GM10847 (cell line): ENCODE results near the gene SPRTN.

Experiments
- POLR2A ChIP-seq: IDR thresholded peaks from 2 replicates; pipeline ENCODE4 v1.6.1; 2011; ENCODE audit not compliant: insufficient read length; ENCODE audit errors: extremely low read depth

The SPRTN gene

DNA sequence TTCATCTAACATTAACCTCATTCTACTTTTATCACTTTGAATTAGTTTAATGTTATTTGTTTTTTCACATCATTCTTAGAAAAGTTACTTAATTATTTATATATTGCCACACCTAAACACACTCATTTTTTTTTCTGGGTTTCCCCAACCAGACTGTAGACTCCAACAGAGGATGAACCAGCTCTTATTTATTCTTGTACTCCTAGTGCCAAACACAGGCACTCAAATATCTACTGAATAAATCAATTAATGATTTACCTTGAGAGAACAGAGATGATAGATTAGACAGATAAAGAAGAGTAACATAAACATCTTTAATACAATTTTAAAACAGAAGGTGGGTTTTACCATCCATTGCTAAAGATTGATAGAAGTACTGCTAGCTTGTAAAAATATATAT lies 48.4 kb downstream of the SPRTN start:
- TF ChIP-seq POLR2A, result no peak

GRCh38 chr1:231387770-231388669 lies 49.9 kb downstream of the SPRTN start:
- no peak for TF ChIP-seq POLR2A

DNA sequence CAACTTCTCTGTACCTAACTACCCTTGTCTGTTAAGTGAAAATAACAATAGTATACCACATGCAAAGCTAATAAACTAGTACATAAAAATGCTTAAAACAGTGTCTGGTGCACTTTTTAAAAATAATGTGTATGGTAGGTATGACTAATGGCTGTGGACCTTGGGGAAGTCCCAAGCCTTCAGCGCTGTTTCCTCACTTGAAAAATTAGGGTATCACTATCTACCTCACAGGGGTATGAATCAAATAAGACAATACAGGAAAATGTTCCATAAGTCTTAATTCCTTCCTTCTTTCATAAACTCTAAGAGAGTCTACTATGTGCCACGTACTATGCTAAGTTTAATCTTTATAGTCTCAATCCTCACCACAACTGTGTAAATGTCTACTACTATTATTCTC lies 52.0 kb downstream of the SPRTN start:
- TF ChIP-seq POLR2A, result no peak

DNA sequence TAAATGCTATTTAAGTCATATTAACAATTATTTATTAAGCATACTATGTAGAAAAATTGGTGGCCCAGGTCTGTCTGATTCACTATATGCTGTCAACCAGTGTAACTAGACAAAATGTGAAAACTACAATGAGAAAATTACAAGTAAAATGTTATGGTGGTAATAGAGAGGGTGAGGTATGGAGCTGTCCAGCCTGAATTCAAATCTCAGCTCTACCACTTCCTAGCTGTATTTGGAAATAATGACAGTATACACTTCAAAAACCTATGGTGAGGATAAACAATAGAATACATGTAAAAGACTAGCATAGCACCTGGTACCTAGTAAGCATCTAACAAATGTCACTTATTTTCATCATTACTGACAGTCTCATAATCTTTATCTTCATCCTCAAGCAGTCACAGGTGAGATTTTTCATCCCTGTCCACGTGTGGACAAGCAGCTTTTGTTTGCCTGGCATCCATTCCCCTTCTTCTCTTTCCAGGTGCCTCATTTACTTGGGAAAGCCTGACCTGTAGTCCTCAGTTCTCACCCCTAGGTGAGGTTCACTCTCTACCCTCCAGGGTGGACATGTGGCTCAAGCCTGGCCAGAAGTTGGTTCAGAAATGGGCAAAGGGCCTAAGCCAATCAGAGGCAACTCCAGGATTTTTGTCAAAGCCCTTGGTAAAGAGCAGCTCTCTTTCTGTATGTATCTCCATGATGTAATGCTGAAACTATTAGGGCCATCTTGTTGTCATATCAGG lies 54.5 kb downstream of the SPRTN start:
- no peak for TF ChIP-seq POLR2A

DNA sequence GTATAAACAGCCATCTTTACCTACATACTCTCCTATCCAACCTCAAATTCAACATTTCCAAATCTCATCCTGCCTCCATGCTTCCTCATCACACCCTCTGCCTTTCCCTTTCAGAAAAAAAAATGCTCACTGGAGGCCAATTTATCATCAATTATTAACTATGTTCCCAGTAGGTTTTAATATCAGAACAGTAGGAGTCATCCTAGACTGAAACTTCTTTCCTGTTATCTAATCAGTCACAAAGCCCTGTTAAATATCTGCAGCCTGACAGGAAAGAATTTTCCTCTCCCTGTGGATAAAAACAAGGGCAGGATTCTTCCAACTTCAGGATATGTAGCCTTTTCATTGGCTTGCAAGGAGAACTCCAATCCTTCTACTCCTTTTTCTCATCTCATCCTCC lies 55.6 kb downstream of the SPRTN start:
- no peak for TF ChIP-seq POLR2A

DNA sequence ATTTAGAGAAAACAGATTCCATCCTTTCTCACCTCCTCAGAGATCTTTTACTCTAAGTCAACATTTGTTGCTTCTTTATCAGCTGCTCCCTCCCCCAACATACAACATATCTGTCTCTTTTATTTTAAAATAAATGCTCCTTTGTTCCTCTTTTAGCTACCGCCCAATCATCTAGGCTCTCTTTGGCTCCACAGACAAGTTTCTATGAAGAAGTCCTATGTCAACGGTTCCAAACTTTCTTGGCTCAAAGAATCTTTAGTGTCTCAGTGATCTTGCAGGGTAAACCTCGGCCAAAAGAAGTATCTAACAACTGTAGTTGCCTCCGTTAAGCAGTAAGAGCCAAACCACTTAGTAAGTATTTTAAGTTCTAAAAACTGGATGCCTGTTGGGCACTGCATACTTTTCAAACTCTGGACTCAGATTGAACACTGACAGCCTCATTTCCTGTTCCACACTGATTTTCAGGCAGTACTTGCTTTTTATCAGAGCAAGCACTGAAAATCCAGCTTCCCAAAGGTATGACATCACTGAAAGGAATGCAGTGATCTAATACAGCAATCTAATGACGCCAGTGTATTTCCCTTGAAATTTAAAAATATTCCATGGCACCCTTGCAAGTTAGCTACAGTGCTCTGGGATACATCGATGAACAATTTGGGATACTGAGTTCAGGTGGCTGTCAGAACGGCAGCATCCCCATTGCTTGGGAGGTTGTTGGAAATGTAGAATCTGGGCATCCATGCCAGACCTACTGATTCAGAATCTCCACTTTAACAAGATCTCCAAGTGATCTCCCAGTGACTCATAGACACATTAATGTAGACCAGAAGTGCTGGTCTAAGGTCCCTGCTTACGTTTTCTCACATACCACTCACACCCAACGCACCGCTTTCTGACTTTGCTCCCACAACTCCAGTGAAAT lies 57.2 kb downstream of the SPRTN start:
- TF ChIP-seq POLR2A, result no peak

DNA sequence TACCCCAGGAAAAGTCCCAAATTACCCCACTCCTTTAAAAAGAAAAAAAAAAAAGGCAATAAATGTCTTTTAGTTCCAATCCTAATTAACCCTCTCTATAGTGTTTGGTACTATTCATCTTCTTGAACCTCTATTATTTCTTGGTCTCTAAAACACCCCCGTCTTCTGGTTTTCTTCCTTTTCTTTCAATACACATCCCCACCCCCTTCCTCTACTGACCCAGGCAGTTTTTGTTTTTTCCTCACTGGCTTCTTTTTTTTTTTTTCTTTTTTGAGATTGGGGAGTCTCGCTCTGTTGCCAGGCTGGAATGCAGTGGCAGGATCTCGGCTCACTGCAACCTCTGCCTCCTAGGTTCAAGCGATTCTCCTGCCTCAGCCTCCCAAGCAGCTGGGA lies 57.9 kb downstream of the SPRTN start:
- TF ChIP-seq POLR2A, result no peak

- no peak for TF ChIP-seq POLR2A
Measured at GRCh38 chr1:231396643-231397042, 58.5 kb downstream of the SPRTN start.

GRCh38 chr1:231397886-231398671 lies 60.0 kb downstream of the SPRTN start:
- no peak for TF ChIP-seq POLR2A

DNA sequence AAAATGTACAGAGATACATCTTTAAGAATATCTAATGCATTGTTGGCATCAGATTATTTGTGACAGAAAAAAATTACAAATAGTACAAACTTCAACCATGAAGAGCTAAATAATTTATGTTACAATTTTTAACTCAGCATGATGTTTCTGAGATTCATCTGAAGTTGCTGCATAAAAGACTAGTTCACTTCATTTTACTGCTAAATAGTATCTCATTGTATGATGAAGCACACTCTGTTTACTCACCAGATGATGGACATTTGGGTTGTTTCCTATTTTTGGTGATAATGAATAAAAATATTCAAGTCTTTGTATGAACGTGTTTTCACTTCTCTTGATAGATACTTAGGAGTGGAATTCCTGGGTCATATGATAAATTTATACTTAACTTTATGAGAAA lies 63.4 kb downstream of the SPRTN start:
- TF ChIP-seq POLR2A, result no peak

DNA sequence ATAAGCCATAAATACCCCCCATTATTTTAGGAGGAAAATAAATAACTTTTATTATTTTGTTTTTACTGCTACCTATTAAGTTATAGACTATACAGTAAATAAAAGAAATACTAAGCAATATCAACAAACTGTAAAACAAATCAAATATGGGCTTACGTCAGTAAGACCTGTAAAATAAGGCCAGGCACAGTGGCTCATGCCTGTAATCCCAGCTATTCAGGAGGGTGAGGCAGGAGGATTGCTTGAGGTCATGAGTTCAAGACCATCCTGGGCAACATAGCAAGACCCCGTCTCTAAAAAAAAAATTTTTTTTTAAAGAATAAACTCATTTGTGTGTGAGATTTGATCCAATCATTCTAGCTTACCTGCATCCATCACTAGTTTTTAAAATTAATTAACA lies 66.2 kb downstream of the SPRTN start:
- no peak for TF ChIP-seq POLR2A
